HG03175 (cell line): ENCODE measurements around the gene ZG16B.

ENCODE experiments used
- ATAC-seq: cut with Tn5 transposase; IDR thresholded peaks from one replicate; pipeline ENCODE4 v1.9.1; 2021; ENCODE audit warnings: mild to moderate bottlenecking, moderate library complexity; ENCODE audit not compliant: unreplicated experiment

The ZG16B gene

GRCh38 chr16:2842340-2843000 lies 12.4 kb downstream of the ZG16B start:
- ATAC-seq = no peak

- ATAC-seq = no peak
These were observed 13.4 kb downstream of the ZG16B start for GRCh38 chr16:2843526-2843925.

GRCh38 chr16:2845116-2845515 lies 15.0 kb downstream of the ZG16B start:
- no peak for ATAC-seq

- ATAC-seq = no peak
These were observed 16.6 kb downstream of the ZG16B start for GRCh38 chr16:2846511-2847310.

- ATAC-seq = no peak
These were observed 19.0 kb downstream of the ZG16B start for GRCh38 chr16:2848933-2849725.

GRCh38 chr16:2852003-2852730 lies 22.1 kb downstream of the ZG16B start:
- ATAC-seq = no peak

GRCh38 chr16:2852731-2853507 lies 22.8 kb downstream of the ZG16B start:
- no peak for ATAC-seq

GRCh38 chr16:2853531-2854073 lies 23.5 kb downstream of the ZG16B start:
- ATAC-seq = no peak

GRCh38 chr16:2854700-2855309 lies 24.7 kb downstream of the ZG16B start:
- no peak for ATAC-seq

- no peak for ATAC-seq
These were observed 25.4 kb downstream of the ZG16B start for GRCh38 chr16:2855536-2855935.

GRCh38 chr16:2856061-2856670 lies 26.1 kb downstream of the ZG16B start:
- no peak for ATAC-seq

GRCh38 chr16:2856686-2857450 lies 26.8 kb downstream of the ZG16B start:
- no peak for ATAC-seq

- no peak for ATAC-seq
These were observed 27.5 kb downstream of the ZG16B start, which contains the start of gene PRSS22 for GRCh38 chr16:2857451-2858244. PRSS22 (minus strand) TSS chr16:2858170; CDS start chr16:2858104, 66 bp downstream.

- ATAC-seq = no peak
These were observed 28.3 kb downstream of the ZG16B start for GRCh38 chr16:2858245-2859025.

- ATAC-seq = no peak
These were observed 29.7 kb downstream of the ZG16B start for GRCh38 chr16:2859686-2860265.
